ENCODE data around the gene TK2.

- TF ChIP-seq POLR2AphosphoS5 (IDR thresholded peaks at IDR 0.05) = no peak
- TF ChIP-seq CTCF (IDR thresholded peaks at IDR 0.05) = no peak
- TF ChIP-seq POLR2A (IDR thresholded peaks at IDR 0.05) = no peak
Observed at GRCh38 chr16:66544016-66544757, 5.7 kb downstream of the TK2 start.

Data from prostate gland (tissue), 2 donors.